Measurements from ENCODE around the gene ADD2.

ADD2 gene

DNA sequence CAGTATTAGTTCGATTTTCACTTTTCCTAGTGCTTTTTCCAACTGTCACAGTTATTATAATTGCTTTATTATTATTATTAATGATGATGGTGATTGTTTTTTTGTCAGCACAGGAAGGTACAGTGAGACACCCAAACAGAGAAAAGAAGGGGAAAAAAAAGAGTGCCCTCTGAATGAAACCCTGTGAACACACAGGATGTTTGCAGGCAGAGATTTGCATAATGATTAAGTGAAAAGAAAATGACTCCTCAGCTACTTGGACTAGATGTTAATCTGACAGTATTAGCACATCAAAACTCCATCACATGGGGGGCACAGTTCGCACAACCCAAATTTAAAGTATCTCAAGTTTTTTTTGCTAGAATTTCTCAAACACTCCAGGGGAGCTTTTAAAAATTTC lies 32.9 kb downstream of the ADD2 start:
- no peak overlapping the region for H2BK120ac ChIP-seq (ENCODE audit: low read depth, low read length)
- H3K14ac ChIP-seq (ENCODE audit: low read length in 2 of 2), result no peak overlapping the region
- H3K4ac ChIP-seq (ENCODE audit: low read depth in 1 of 2, low read length in 2 of 2), result no peak overlapping the region
- H3K36me3 ChIP-seq (ENCODE audit: control insufficient read depth in 1 of 2, insufficient read depth in 2 of 2, low read depth in 1 of 2, low read length in 2 of 2), result no peaks in the 10 kb centered on the region
- H2BK5ac ChIP-seq (ENCODE audit: low read depth, low read length, poor library complexity, severe bottlenecking), result no peak overlapping the region
- no peak overlapping the region for H2BK15ac ChIP-seq (ENCODE audit: low read depth, poor library complexity, severe bottlenecking)
- H4K8ac ChIP-seq (ENCODE audit: low read length), result no peak overlapping the region
- H2AK5ac ChIP-seq (ENCODE audit: low read length, severe bottlenecking), result no peak overlapping the region
- no peak overlapping the region for H2BK12ac ChIP-seq (ENCODE audit: low read length in 2 of 2)
- no peak overlapping the region for H3K4me2 ChIP-seq (ENCODE audit: low read length, poor library complexity, severe bottlenecking)
- H3K27me3 ChIP-seq (ENCODE audit: control insufficient read depth in 1 of 2, insufficient read depth in 1 of 2, low read length in 2 of 2), result peaks cover 39 to 63% of the 10 kb centered on the region in 2 experiments
- 52% methylated on average over 1 of the region's 2 CpGs for WGBS
- no peak overlapping the region for H3K18ac ChIP-seq (ENCODE audit: low read depth in 1 of 2, low read length in 2 of 2)
- no peak overlapping the region for H3K9ac ChIP-seq (ENCODE audit: low read length)
- H3K4me3 ChIP-seq (ENCODE audit: insufficient read depth in 1 of 2, low read depth in 1 of 2, low read length in 2 of 2), result no peak overlapping the region
- no peaks in the 10 kb centered on the region for H3K4me1 ChIP-seq (ENCODE audit: control insufficient read depth, insufficient read depth, low read depth, low read length)
- H3K9me3 ChIP-seq (ENCODE audit: control insufficient read depth, low read length), result no peaks in the 10 kb centered on the region
- no peak overlapping the region for H3K27ac ChIP-seq (ENCODE audit: low read length, poor library complexity, severe bottlenecking)
- H4K91ac ChIP-seq (ENCODE audit: low read length), result no peak overlapping the region
- H2AFZ ChIP-seq (ENCODE audit: low read depth, low read length), result no peak overlapping the region
- no peak overlapping the region for H3K23ac ChIP-seq (ENCODE audit: low read length in 2 of 2)
- no peak for DNase-seq
- H3K79me1 ChIP-seq (replicated peaks; ENCODE audit: low read length, poor library complexity, severe bottlenecking), result no peaks in the 10 kb centered on the region

DNA sequence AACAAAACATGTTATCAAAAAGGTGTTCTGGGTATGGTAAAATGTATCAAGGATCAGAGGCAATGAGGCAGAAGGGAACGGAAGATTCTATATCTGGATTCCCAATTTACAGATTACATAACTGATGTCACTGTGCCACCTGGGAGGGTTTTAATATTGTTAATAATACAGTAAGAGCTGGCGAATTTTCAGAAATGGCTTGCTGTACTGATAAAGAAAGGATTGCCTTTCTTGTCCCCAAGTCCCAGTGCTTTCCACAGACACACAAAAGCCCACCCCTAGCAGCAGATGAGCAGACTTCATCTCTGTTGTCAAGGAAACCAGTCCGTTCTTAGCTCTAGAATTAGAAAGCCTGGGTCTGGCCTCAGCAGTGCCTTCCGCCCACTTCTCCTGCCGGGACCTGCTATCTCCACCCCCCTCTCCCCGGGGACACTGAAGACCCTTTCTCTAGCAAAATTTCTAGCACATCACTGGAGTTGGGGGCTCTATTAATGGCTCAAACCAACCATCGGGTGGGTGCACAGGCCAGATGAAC lies 34.3 kb downstream of the ADD2 start:
- Histone ChIP-seq H3K4me3 (ENCODE audit: insufficient read depth in 1 of 2, low read depth in 1 of 2, low read length in 2 of 2) (no peak overlapping the region), H3K23ac (ENCODE audit: low read length in 2 of 2) (no peak overlapping the region), H3K9me3 (ENCODE audit: control insufficient read depth, low read length) (no peaks in the 10 kb centered on the region), H4K91ac (ENCODE audit: low read length) (no peak overlapping the region), H2AK5ac (ENCODE audit: low read length, severe bottlenecking) (no peak overlapping the region), H2BK15ac (ENCODE audit: low read depth, poor library complexity, severe bottlenecking) (no peak overlapping the region), H3K9ac (ENCODE audit: low read length) (no peak overlapping the region), H2BK12ac (ENCODE audit: low read length in 2 of 2) (no peak overlapping the region), H4K8ac (ENCODE audit: low read length) (no peak overlapping the region), H2BK120ac (ENCODE audit: low read depth, low read length) (no peak overlapping the region), H2BK5ac (ENCODE audit: low read depth, low read length, poor library complexity, severe bottlenecking) (no peak overlapping the region), H3K4me2 (ENCODE audit: low read length, poor library complexity, severe bottlenecking) (no peak overlapping the region), H2AFZ (ENCODE audit: low read depth, low read length) (no peak overlapping the region), H3K18ac (ENCODE audit: low read depth in 1 of 2, low read length in 2 of 2) (no peak overlapping the region), H3K4ac (ENCODE audit: low read depth in 1 of 2, low read length in 2 of 2) (no peak overlapping the region), H3K14ac (ENCODE audit: low read length in 2 of 2) (no peak overlapping the region), H3K27ac (ENCODE audit: low read length, poor library complexity, severe bottlenecking) (no peak overlapping the region), H3K79me1 (replicated peaks; ENCODE audit: low read length, poor library complexity, severe bottlenecking) (no peaks in the 10 kb centered on the region), H3K4me1 (ENCODE audit: control insufficient read depth, insufficient read depth, low read depth, low read length) (no peaks in the 10 kb centered on the region), H3K36me3 (ENCODE audit: control insufficient read depth in 1 of 2, insufficient read depth in 2 of 2, low read depth in 1 of 2, low read length in 2 of 2) (no peaks in the 10 kb centered on the region), H3K27me3 (ENCODE audit: control insufficient read depth in 1 of 2, insufficient read depth in 1 of 2, low read length in 2 of 2) (peaks cover 43 to 61% of the 10 kb centered on the region in 2 experiments)
- no peak for DNase-seq
- WGBS, result 42% methylated on average over 7 of the region's 7 CpGs

GRCh38 chr2:70732766-70733645 lies 35.0 kb downstream of the ADD2 start:
- Histone ChIP-seq H3K4me3 (ENCODE audit: insufficient read depth in 1 of 2, low read depth in 1 of 2, low read length in 2 of 2) (no peak overlapping the region), H2AFZ (ENCODE audit: low read depth, low read length) (no peak overlapping the region), H3K79me1 (replicated peaks; ENCODE audit: low read length, poor library complexity, severe bottlenecking) (no peaks in the 10 kb centered on the region), H2BK15ac (ENCODE audit: low read depth, poor library complexity, severe bottlenecking) (no peak overlapping the region), H4K8ac (ENCODE audit: low read length) (no peak overlapping the region), H3K4me1 (ENCODE audit: control insufficient read depth, insufficient read depth, low read depth, low read length) (no peaks in the 10 kb centered on the region), H2AK5ac (ENCODE audit: low read length, severe bottlenecking) (no peak overlapping the region), H2BK5ac (ENCODE audit: low read depth, low read length, poor library complexity, severe bottlenecking) (no peak overlapping the region), H3K4ac (ENCODE audit: low read depth in 1 of 2, low read length in 2 of 2) (no peak overlapping the region), H3K9ac (ENCODE audit: low read length) (no peak overlapping the region), H3K18ac (ENCODE audit: low read depth in 1 of 2, low read length in 2 of 2) (no peak overlapping the region), H3K36me3 (ENCODE audit: control insufficient read depth in 1 of 2, insufficient read depth in 2 of 2, low read depth in 1 of 2, low read length in 2 of 2) (no peaks in the 10 kb centered on the region), H2BK120ac (ENCODE audit: low read depth, low read length) (no peak overlapping the region), H3K14ac (ENCODE audit: low read length in 2 of 2) (no peak overlapping the region), H3K27ac (ENCODE audit: low read length, poor library complexity, severe bottlenecking) (no peak overlapping the region), H3K23ac (ENCODE audit: low read length in 2 of 2) (no peak overlapping the region), H4K91ac (ENCODE audit: low read length) (no peak overlapping the region), H3K4me2 (ENCODE audit: low read length, poor library complexity, severe bottlenecking) (no peak overlapping the region), H3K9me3 (ENCODE audit: control insufficient read depth, low read length) (no peaks in the 10 kb centered on the region), H2BK12ac (ENCODE audit: low read length in 2 of 2) (no peak overlapping the region), H3K27me3 (ENCODE audit: control insufficient read depth in 1 of 2, insufficient read depth in 1 of 2, low read length in 2 of 2) (peaks cover 43 to 55% of the 10 kb centered on the region in 2 experiments)
- 55% methylated on average over 5 of the region's 6 CpGs for WGBS
- DNase-seq, result no peak

DNA sequence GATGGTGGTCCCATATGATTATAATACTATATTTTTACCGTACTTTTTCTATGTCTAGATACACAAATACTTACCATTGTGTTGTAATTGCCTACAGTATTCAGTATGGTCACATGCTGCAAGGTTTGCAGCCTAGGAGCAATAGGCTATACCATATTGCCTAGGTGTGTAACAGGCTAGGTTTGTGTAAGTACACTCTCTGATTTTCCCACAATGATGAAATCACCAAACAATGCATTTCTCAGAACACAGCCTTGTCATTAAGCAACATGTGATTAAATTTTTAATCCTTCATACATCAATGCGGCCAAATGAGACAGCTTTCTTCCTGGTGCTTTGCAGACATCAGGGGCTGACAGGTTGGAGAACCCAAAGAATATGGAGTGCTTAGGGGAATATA lies 37.3 kb downstream of the ADD2 start:
- Histone ChIP-seq H2BK12ac (ENCODE audit: low read length in 2 of 2) (no peak overlapping the region), H3K27me3 (ENCODE audit: control insufficient read depth in 1 of 2, insufficient read depth in 1 of 2, low read length in 2 of 2) (peaks cover 46 to 54% of the 10 kb centered on the region in 2 experiments), H2BK15ac (ENCODE audit: low read depth, poor library complexity, severe bottlenecking) (no peak overlapping the region), H3K14ac (ENCODE audit: low read length in 2 of 2) (no peak overlapping the region), H3K4me1 (ENCODE audit: control insufficient read depth, insufficient read depth, low read depth, low read length) (no peaks in the 10 kb centered on the region), H4K91ac (ENCODE audit: low read length) (no peak overlapping the region), H3K9me3 (ENCODE audit: control insufficient read depth, low read length) (no peaks in the 10 kb centered on the region), H2AFZ (ENCODE audit: low read depth, low read length) (no peak overlapping the region), H3K18ac (ENCODE audit: low read depth in 1 of 2, low read length in 2 of 2) (no peak overlapping the region), H3K4me2 (ENCODE audit: low read length, poor library complexity, severe bottlenecking) (no peak overlapping the region), H3K9ac (ENCODE audit: low read length) (no peak overlapping the region), H3K36me3 (ENCODE audit: control insufficient read depth in 1 of 2, insufficient read depth in 2 of 2, low read depth in 1 of 2, low read length in 2 of 2) (no peaks in the 10 kb centered on the region), H4K8ac (ENCODE audit: low read length) (no peak overlapping the region), H2BK5ac (ENCODE audit: low read depth, low read length, poor library complexity, severe bottlenecking) (no peak overlapping the region), H3K4me3 (ENCODE audit: insufficient read depth in 1 of 2, low read depth in 1 of 2, low read length in 2 of 2) (no peak overlapping the region), H3K4ac (ENCODE audit: low read depth in 1 of 2, low read length in 2 of 2) (no peak overlapping the region), H2AK5ac (ENCODE audit: low read length, severe bottlenecking) (no peak overlapping the region), H3K23ac (ENCODE audit: low read length in 2 of 2) (no peak overlapping the region), H3K79me1 (replicated peaks; ENCODE audit: low read length, poor library complexity, severe bottlenecking) (no peaks in the 10 kb centered on the region), H3K27ac (ENCODE audit: low read length, poor library complexity, severe bottlenecking) (no peak overlapping the region), H2BK120ac (ENCODE audit: low read depth, low read length) (no peak overlapping the region)
- DNase-seq, result no peak
- 44% methylated on average over 1 of the region's 2 CpGs for WGBS

All from mesenchymal stem cell (in vitro differentiated cells and primary cell).